HEK293 (cell line): ENCODE data around the gene RBM22.

ENCODE experiments used
- CTCF ChIP-seq: fragments of 450-650 bp; formaldehyde crosslinking; IDR thresholded peaks from 2 replicates; pipeline ENCODE4 v1.5.1; 2016; ENCODE audit warnings: missing biosample characterization, missing genetic modification characterization
- ZBTB49 ChIP-seq: fragments of 450-650 bp; formaldehyde crosslinking; IDR thresholded peaks from 2 replicates; pipeline ENCODE4 v1.5.1; 2016; ENCODE audit warnings: missing biosample characterization, missing genetic modification characterization, low read depth
- ZEB2 ChIP-seq: fragments of 450-650 bp; formaldehyde crosslinking; IDR thresholded peaks from 2 replicates; pipeline ENCODE4 v1.5.1; 2016; ENCODE audit warnings: missing biosample characterization, missing genetic modification characterization
- ZNF19 ChIP-seq: fragments of 450-650 bp; formaldehyde crosslinking; IDR thresholded peaks from 2 replicates; pipeline ENCODE4; 2016; ENCODE audit warnings: missing biosample characterization, missing genetic modification characterization, low read depth
- ZNF449 ChIP-seq: fragments of 450-650 bp; formaldehyde crosslinking; IDR thresholded peaks from 2 replicates; pipeline ENCODE4 v1.5.1; 2017; ENCODE audit warnings: missing biosample characterization, mild to moderate bottlenecking, missing genetic modification characterization, moderate library complexity
- ZNF639 ChIP-seq: fragments of 450-650 bp; formaldehyde crosslinking; IDR thresholded peaks from 2 replicates; pipeline ENCODE4 v1.5.1; 2016; ENCODE audit warnings: missing biosample characterization, missing genetic modification characterization
- ZNF660 ChIP-seq: fragments of 450-650 bp; IDR thresholded peaks from 2 replicates; pipeline ENCODE4 v1.5.1; 2018; ENCODE audit warnings: missing biosample characterization, mild to moderate bottlenecking, missing genetic modification characterization

- TF ChIP-seq ZBTB49 (tag by site-specific recombination) (no peak), CTCF (tag by site-specific recombination) (no peak), ZNF639 (no peak), ZNF660 (tag by site-specific recombination) (no peak), ZNF449 (tag by site-specific recombination) (no peak), ZNF19 (tag by site-specific recombination) (no peak), ZEB2 (tag by site-specific recombination) (no peak)
Observed at GRCh38 chr5:150689120-150689519, 11.7 kb downstream of the RBM22 start.
